BE2C (cell line): Measurements from ENCODE around the gene KRTAP5-8.

Source experiments
- DNase-seq: peaks from one replicate; pipeline ENCODE4 v3.0.0-alpha.2; 2020
- H3K27me3 ChIP-seq: fragments of 250-450 bp; sonication (Bioruptor Pico); 2 replicates; pipeline ENCODE4 v1.5.1; 2020; ENCODE audit warnings: mild to moderate bottlenecking
- H3K36me3 ChIP-seq: fragments of 250-450 bp; sonication (Bioruptor Pico); 2 replicates; pipeline ENCODE4 v1.5.1; 2020; ENCODE audit warnings: mild to moderate bottlenecking
- H3K4me1 ChIP-seq: fragments of 250-450 bp; sonication (Bioruptor Pico); 2 replicates; pipeline ENCODE4 v1.5.1; 2020
- H3K4me3 ChIP-seq: 2 replicates; pipeline ENCODE4 v1.5.1; 2011; ENCODE audit warnings: low read depth, low read length
- H3K9me3 ChIP-seq: fragments of 250-450 bp; sonication (Bioruptor Pico); 2 replicates; pipeline ENCODE4 v1.5.1; 2020
- CTCF ChIP-seq: IDR thresholded peaks from 2 replicates; pipeline ENCODE4 v1.5.1; 2012; ENCODE audit warnings: mild to moderate bottlenecking, low read depth, low read length

The KRTAP5-8 gene

GRCh38 chr11:71548716-71549151 is 10.9 kb downstream of the KRTAP5-8 start:
- no peak overlapping the region for H3K4me3 ChIP-seq
- no peak for DNase-seq
- no peaks in the 10 kb centered on the region for H3K9me3 ChIP-seq
- H3K36me3 ChIP-seq, result no peaks in the 10 kb centered on the region
- no peaks in the 10 kb centered on the region for H3K4me1 ChIP-seq
- no peak for TF ChIP-seq CTCF
- H3K27me3 ChIP-seq, result peaks cover 5% of the 10 kb centered on the region; the same call in 1 of the 2 replicates

- no peak for TF ChIP-seq CTCF
- no peaks in the 10 kb centered on the region for H3K9me3 ChIP-seq
- no peak for DNase-seq
- H3K36me3 ChIP-seq, result no peaks in the 10 kb centered on the region
- no peak overlapping the region for H3K4me3 ChIP-seq
- H3K27me3 ChIP-seq, result peaks cover 5% of the 10 kb centered on the region; the same call in 1 of the 2 replicates
- H3K4me1 ChIP-seq, result no peaks in the 10 kb centered on the region
Observed at GRCh38 chr11:71551711-71552110, 13.9 kb downstream of the KRTAP5-8 start.

- DNase-seq, result no peak
- no peaks in the 10 kb centered on the region for H3K4me1 ChIP-seq
Observed at GRCh38 chr11:71554996-71555395, 17.2 kb downstream of the KRTAP5-8 start.

GRCh38 chr11:71555508-71555907 is 17.7 kb downstream of the KRTAP5-8 start:
- DNase-seq, result no peak
- no peak for TF ChIP-seq CTCF
- Histone ChIP-seq H3K36me3 (no peaks in the 10 kb centered on the region), H3K4me3 (no peak overlapping the region), H3K27me3 (peaks cover 4% of the 10 kb centered on the region; the same call in 1 of the 2 replicates), H3K4me1 (no peaks in the 10 kb centered on the region), H3K9me3 (no peaks in the 10 kb centered on the region)

More at GRCh38 chr11:71554996-71555395, 17.2 kb downstream of the KRTAP5-8 start:
- peaks cover 5% of the 10 kb centered on the region; the same call in 1 of the 2 replicates for H3K27me3 ChIP-seq
- no peak for TF ChIP-seq CTCF
- no peaks in the 10 kb centered on the region for H3K36me3 ChIP-seq
- H3K4me3 ChIP-seq, result no peak overlapping the region
- H3K9me3 ChIP-seq, result no peaks in the 10 kb centered on the region

GRCh38 chr11:71556018-71556417 is 18.2 kb downstream of the KRTAP5-8 start:
- Histone ChIP-seq H3K4me1 (no peaks in the 10 kb centered on the region), H3K9me3 (no peaks in the 10 kb centered on the region), H3K27me3 (no peaks in the 10 kb centered on the region), H3K36me3 (no peaks in the 10 kb centered on the region), H3K4me3 (no peak overlapping the region)
- DNase-seq, result no peak
- no peak for TF ChIP-seq CTCF

- Histone ChIP-seq H3K27me3 (no peaks in the 10 kb centered on the region), H3K9me3 (no peaks in the 10 kb centered on the region), H3K4me3 (no peak overlapping the region), H3K36me3 (no peaks in the 10 kb centered on the region), H3K4me1 (no peaks in the 10 kb centered on the region)
- TF ChIP-seq CTCF, result no peak
- no peak for DNase-seq
Observed at GRCh38 chr11:71557257-71557656, 19.4 kb downstream of the KRTAP5-8 start.
